ENCODE data around the gene SLC6A11.

DNA sequence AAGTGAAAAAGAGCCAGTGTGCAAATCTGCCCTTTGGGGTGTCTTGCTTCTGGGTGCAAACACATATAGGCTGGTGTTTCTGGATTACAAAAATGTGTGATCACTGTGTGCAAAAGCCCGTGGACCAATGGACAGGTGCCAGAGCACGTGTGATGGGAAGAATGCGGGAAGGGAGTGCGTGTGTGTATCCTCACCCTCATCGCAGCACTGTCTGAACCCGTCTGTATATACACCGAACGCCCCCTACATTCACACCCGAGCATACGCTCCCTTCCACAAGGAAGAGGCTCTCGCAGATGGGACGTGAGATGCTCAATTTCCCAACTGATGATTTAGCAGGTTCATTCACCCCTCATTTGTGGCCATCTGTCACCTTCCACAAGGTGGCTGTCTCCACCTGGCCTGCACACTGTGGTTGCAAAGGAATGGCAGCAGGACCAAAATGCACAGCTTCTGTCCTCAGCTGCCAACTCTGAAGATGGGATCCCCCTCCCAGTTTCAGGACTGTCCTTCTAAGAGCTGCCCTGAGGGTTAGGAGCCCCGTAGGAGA lies 157.1 kb downstream of the SLC6A11 start:
- TF ChIP-seq CSDC2 (CRISPR knock-in tag; IDR thresholded peaks at IDR 0.05) = no peak
- TF ChIP-seq CSRNP3 (CRISPR knock-in tag; IDR thresholded peaks at IDR 0.05) = no peak

Data from SK-N-SH treated with all-trans-retinoic acid at 6 μM for 48 hours (cell line).